ENCODE data around the gene IQUB.
"Not testable (repeated sequence)": the region's sequence is repeated elsewhere in the genome, so short reads cannot be mapped to it uniquely, and the experiment has no call there.

IQUB gene

DNA sequence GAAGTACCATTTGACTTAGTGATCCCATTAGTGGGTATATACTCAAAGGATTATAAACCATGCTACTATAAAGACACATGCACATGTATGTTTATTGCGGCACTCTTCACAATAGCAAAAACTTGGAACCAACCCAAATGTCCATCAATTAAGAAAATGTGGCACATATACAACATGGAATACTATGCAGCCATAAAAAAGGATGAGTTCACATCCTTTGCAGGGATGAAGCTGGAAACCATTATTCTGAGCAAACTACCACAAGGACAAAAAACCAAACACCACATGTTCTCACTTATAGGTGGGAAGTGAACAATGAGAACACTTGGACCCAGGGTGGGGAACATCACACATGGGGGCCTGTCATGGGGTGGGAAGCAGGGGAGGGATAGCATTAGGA lies 56.3 kb downstream of the IQUB start:
- not testable (repeated sequence) for ATAC-seq, H3K4me1 Mint-ChIP-seq, H3K27me3 Mint-ChIP-seq, DNase-seq, H3K9me3 Mint-ChIP-seq, H3K4me3 Mint-ChIP-seq, H3K27ac Mint-ChIP-seq

DNA sequence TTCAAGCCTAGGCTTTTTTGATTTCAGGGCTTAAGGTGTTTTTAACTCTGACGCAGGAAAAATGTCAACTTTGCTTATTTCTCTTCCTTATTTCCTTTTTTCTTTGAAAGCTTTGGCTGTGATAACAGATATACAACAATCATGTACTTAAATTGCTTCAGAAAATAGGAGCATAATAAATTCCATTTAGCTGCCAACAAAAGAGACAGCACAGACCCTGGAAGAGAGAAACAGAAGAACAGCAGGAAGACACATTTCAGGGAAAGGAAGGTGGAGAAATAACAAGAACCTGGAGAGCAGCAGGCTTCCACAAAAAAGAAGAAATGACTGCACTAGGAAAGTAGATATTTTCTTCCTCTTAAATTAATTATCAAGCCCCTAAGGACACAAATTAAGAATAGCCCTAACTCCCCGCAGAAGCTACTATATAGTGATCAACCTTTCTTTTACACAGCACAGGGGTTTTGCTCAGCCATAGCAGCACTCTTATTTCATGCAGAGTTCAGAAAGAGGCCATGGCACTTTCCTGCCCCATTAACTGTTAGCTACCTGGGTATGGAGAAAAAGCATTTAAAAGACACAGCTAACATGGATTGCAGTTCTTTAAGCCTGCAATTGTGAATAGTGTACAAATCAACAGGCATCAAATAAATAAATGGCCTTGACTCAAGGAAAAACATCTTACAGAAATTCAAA lies 61.5 kb downstream of the IQUB start:
- DNase-seq = no peak
- H3K4me3 Mint-ChIP-seq = no peak overlapping the region
- H3K9me3 Mint-ChIP-seq = no peaks in the 10 kb centered on the region
- ATAC-seq = no peak
- H3K27ac Mint-ChIP-seq = no peak overlapping the region
- H3K4me1 Mint-ChIP-seq = no peaks in the 10 kb centered on the region
- H3K27me3 Mint-ChIP-seq = no peaks in the 10 kb centered on the region

DNA sequence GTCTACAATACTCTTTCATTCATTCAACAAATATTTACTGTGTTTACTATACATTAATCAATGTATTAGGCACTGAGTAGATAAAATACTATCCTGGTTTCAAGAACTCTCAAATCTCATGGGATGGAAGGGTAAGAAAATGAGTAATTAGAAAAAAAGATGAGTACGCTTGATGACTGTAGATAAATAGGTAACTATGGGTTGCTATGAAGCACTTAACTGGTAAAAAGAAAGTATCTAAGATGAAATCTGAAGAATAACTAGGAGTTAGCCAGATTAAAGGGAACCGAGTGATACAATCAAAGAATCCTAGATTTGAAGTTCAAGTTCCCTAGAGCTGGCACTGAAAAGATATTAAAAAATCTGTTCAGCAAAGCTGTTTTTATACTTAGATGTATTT lies 62.1 kb downstream of the IQUB start:
- no peak for ATAC-seq
- Mint-ChIP-seq H3K9me3 (no peaks in the 10 kb centered on the region), H3K27ac (no peak overlapping the region), H3K27me3 (no peaks in the 10 kb centered on the region), H3K4me1 (no peaks in the 10 kb centered on the region), H3K4me3 (no peak overlapping the region)
- no peak for DNase-seq

DNA sequence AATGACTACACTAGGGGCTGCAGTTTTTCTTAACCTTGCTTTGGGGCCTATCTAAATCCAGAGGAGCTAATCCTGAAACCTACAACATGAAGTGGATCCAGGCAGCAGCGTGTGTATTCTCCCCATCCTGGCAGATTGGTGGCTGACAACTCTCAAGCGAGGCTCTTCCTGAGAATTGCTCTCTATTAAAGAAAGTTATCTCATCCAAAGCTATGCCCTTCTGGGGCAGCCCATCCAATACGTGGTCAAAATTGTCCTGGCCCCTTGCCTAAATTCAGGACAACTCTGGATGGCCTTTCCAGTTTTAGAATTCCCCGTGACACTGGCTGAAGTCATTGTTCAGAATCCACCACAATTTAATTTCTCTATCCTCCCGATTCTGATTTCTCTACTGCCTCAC lies 66.1 kb downstream of the IQUB start:
- H3K4me1 Mint-ChIP-seq = no peaks in the 10 kb centered on the region
- DNase-seq = no peak
- no peak overlapping the region for H3K27ac Mint-ChIP-seq
- H3K9me3 Mint-ChIP-seq = no peaks in the 10 kb centered on the region
- H3K4me3 Mint-ChIP-seq = no peak overlapping the region
- H3K27me3 Mint-ChIP-seq = no peaks in the 10 kb centered on the region
- no peak for ATAC-seq

DNA sequence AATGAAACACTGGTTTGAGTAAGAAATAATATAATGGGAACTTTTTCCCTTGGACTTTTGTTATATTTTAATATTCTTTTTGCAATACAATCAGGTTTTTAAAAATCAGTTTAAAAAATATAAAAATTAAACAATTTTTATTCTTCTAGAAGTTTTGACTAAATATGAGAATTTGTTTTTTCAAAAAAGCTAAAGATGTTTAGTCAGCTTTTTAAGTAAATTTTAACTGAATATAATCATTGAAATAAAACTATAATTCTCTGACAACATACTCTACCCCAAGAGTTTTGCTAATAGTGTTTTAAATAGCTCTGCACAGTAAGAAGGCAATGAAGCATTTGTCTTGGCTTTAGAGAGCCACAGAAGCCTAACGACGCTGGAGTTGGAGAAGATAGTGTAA lies 70.5 kb downstream of the IQUB start:
- Mint-ChIP-seq H3K27ac (no peak overlapping the region), H3K9me3 (no peaks in the 10 kb centered on the region), H3K27me3 (no peaks in the 10 kb centered on the region), H3K4me1 (no peaks in the 10 kb centered on the region), H3K4me3 (no peak overlapping the region)
- DNase-seq = no peak
- no peak for ATAC-seq

DNA sequence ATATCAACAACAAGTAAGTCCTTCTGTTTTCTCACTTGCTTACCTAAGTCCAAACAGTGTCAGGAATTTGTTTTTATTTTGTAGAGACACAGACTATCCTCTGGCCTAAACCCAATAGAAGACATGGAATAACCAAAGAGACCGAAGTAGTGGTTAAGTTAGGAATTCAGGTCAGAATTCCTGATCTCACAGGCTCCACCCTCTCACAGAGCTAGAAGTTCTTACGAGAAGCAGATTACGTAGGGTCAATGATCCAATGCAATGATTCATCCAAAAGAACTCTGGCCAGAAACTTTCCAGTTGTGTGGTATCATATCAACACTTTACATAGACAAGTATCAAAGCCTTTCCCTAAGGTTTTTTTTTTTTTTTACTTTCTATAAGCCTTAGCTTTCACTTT lies 73.8 kb downstream of the IQUB start:
- no peak overlapping the region for H3K4me3 Mint-ChIP-seq
- H3K27ac Mint-ChIP-seq = no peak overlapping the region
- H3K27me3 Mint-ChIP-seq = no peaks in the 10 kb centered on the region
- DNase-seq = no peak
- no peak for ATAC-seq
- no peaks in the 10 kb centered on the region for H3K9me3 Mint-ChIP-seq
- H3K4me1 Mint-ChIP-seq = no peaks in the 10 kb centered on the region

DNA sequence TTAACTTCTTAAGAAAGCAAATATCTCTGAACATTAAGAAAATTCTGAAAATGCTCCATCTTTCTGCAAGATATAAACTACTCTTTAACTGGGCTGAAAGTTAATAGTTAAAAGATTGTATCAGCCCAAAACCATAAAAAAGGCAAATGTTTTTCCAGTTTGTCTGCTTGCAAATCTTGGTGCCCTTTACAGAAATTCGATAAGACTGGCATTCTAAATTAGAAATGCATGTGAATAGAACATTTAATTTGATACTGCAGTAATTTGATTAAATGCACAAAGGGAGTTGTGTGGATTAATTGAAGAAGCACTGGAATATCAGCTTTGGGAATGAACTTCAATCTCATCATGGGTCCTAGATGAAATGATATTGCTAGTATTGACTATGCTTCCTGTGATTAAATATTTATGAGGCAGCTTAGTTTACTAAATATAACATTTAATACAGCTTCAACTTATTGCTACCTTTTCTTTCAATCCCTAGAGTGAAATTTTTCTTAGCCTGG lies 78.4 kb downstream of the IQUB start:
- H3K4me1 Mint-ChIP-seq = no peaks in the 10 kb centered on the region
- peaks cover 7 to 11% of the 10 kb centered on the region in 2 donors for H3K9me3 Mint-ChIP-seq
- ATAC-seq (no peak), DNase-seq (no peak)
- H3K4me3 Mint-ChIP-seq = no peak overlapping the region
- H3K27ac Mint-ChIP-seq = no peak overlapping the region
- H3K27me3 Mint-ChIP-seq = no peaks in the 10 kb centered on the region

DNA sequence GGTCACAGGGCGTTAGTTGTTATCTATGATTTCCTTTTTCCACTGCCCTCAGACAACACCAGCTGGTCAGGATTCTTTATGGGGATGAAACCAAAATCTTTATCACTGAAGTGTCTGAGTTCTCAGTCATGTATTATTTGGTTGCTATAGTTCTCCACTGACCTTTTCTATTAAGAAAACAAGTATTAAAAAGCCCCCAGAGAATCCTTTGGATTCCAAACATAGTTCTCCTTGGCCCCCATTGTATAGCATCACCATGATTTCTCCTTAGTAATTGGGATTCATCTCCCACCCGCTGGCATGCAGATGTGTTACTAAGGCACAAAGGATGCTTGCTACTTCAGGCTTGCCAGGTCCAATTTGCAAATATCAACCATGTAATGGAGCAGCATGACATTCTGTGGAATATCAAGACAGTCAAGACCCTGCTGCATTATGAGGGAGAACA lies 94.3 kb downstream of the IQUB start:
- Mint-ChIP-seq H3K27me3 (no peaks in the 10 kb centered on the region), H3K4me3 (no peak overlapping the region)
- DNase-seq = no peak

DNA sequence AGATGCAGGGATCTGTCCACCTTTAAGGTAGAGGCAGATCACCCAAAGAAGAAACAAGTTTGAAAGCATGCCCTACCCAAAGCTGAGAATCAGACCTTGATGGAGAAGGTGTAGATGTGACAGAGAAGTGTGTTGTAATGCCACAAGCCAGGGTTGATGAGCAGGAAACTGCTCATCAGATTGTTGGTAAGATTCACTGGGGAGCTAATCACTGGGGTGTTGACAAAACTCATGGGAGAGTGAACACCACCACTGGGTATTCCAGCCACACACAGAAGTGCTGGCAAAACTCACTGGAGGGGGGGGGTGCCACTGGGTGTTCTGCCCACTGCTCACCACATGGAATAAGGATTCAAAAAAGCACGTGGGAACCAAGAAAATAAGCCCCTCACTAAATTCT lies 95.2 kb downstream of the IQUB start:
- DNase-seq = no peak
- Mint-ChIP-seq H3K27ac (no peak overlapping the region), H3K4me1 (no peaks in the 10 kb centered on the region), H3K9me3 (peaks cover 0 to 7% of the 10 kb centered on the region in 2 donors), H3K4me3 (no peak overlapping the region), H3K27me3 (no peaks in the 10 kb centered on the region)
- no peak for ATAC-seq

More for the DNA sequence above, 94.3 kb downstream of the IQUB start:
- peaks cover 0 to 14% of the 10 kb centered on the region in 2 donors for H3K9me3 Mint-ChIP-seq
- ATAC-seq = no peak
- no peaks in the 10 kb centered on the region for H3K4me1 Mint-ChIP-seq
- H3K27ac Mint-ChIP-seq = no peak overlapping the region

DNA sequence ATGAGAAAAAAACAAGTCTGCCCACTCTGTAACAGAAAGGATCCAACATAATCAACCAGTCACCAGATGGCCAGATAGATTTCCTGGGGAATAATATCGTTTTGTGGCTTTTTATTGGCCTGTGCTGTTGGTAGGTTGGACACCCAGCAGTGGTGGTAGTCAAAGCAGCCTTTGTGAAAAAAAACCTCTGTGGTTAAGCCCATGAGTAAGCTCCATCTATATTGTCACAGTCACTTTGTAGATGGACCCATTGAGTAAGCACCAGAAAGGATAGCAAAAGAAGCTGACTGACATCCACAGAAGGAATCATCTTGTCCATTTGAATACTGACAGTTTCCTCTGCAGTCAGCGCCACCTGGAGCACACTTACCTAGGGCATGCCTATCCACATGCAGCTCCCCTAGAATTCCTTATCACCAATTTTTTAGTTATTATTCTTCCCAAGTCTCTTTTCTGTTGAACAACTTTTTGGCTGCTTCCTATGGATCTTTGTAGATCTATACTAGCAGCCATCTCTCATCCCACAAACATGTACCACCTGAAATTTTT lies 96.9 kb downstream of the IQUB start:
- no peaks in the 10 kb centered on the region for H3K9me3 Mint-ChIP-seq
- H3K4me1 Mint-ChIP-seq = no peaks in the 10 kb centered on the region
- H3K27ac Mint-ChIP-seq = no peak overlapping the region
- ATAC-seq = no peak
- H3K27me3 Mint-ChIP-seq = no peaks in the 10 kb centered on the region
- H3K4me3 Mint-ChIP-seq = no peak overlapping the region
- DNase-seq = no peak

DNA sequence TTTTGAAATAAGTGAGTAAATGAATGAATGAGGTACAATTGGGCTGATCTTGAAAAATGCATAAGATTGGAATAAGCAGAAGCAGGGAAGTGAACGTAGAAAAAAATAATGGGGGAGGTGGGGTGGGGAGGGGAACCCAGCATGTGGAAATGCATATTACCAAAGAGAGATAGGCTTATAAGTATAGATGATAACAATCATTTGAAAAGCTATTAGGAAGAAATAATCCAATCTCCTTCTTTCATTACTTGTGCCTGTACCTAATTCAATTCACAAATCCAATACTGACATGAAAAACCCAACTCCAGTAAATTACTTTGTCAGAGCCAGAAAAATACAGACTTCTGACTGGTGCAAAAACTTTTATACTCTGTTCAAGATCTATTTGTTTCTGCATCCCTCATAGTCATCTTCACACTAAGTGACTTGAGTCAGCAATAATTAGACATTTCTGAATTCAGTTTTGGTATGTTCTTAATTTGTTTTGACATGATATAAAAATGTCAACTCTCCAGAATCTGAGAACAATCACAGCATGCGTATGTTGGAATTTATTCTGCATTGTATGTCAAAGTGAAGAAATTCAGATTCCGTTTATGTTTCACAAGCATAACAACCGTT lies 99.2 kb downstream of the IQUB start:
- DNase-seq (no peak), ATAC-seq (no peak)
- H3K9me3 Mint-ChIP-seq = no peaks in the 10 kb centered on the region
- H3K27ac Mint-ChIP-seq = no peak overlapping the region
- H3K4me1 Mint-ChIP-seq = no peaks in the 10 kb centered on the region
- no peak overlapping the region for H3K4me3 Mint-ChIP-seq
- no peaks in the 10 kb centered on the region for H3K27me3 Mint-ChIP-seq

DNA sequence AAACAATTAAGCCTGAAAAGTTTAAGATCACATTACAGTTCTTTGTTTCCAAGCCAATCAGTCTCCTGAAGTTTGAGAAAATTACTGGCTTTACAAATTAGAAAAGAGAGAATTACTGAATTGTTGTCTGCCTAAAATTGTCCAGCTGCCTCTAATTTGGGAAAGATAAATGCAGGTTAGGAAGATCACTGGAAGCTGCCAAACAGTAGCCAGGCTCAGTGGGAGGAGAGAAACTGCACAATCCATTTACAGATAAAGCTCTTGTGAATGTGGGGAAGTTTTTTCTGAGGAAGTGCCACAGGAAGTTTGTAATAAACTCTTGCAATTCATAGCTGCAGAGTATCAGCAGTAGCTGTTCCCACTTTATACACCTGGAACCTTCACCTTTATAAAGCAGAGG lies 100.7 kb downstream of the IQUB start:
- DNase-seq (no peak), ATAC-seq (no peak)
- Mint-ChIP-seq H3K4me3 (no peak overlapping the region), H3K4me1 (no peaks in the 10 kb centered on the region), H3K27ac (no peak overlapping the region), H3K27me3 (no peaks in the 10 kb centered on the region), H3K9me3 (no peaks in the 10 kb centered on the region)

DNA sequence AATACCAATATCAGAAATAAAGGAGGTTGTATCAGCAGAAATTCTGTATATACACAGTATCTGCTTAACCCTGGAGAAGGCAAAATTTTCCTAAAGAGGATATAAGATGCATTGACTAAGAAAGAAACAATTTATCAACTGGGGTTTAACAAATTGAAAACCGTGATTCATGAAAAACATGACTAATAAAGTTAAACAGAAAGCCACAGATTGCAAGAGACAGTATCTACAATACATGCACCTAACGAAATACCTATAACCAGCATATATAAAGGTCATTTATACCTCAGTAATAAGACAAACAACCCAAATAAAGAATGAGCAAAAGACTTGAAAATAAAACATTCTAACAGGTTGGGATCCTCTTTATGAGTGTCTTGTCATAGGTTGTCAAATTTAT lies 101.8 kb downstream of the IQUB start:
- no peak overlapping the region for H3K27ac Mint-ChIP-seq
- H3K27me3 Mint-ChIP-seq = no peaks in the 10 kb centered on the region
- H3K4me1 Mint-ChIP-seq = no peaks in the 10 kb centered on the region
- no peaks in the 10 kb centered on the region for H3K9me3 Mint-ChIP-seq
- no peak overlapping the region for H3K4me3 Mint-ChIP-seq
- DNase-seq (no peak), ATAC-seq (no peak)

DNA sequence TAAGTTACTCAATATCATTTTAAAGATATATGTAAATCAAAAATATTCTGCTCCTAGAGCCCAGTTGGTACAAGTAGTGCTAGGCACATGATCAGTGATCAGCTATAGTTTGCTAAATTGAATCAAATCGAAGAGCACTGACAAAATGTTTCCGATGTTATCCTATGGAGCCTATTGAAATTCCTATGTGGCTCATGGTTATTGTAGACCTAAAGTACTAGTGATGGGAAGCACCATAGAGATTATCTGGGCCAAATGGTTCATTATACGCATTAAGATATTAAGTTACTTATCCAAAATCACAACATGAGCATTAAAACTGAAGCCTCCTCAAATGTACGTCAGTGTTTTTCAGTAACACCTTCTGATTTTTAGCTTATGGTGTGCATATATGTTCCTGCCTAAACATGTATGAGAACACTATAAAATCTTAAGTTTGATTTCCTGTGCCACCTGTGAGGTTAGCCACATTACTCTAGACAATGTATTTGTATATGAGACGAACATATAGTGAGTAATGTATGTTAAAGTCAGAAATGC lies 103.2 kb downstream of the IQUB start:
- Mint-ChIP-seq H3K27me3 (no peaks in the 10 kb centered on the region), H3K4me1 (no peaks in the 10 kb centered on the region), H3K27ac (no peak overlapping the region), H3K9me3 (no peaks in the 10 kb centered on the region), H3K4me3 (no peak overlapping the region)
- DNase-seq (no peak), ATAC-seq (no peak)

DNA sequence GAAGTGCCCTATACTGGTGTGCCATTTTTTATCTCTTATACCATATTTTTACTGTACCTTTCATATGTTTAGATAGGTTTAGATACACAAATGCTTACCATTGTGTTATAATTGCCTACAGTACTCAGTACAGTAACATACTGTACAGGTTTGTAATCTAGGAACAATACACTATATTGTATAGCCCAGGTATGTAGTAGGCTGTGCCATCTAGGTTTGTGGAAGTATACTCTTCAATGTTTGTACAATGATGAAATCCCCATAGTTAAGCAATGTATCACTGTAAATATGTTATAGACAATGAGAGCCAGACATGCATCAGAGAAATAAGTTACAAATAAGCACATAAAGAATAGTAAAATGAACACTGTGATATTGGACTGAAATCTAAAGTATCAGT lies 109.1 kb downstream of the IQUB start:
- no peak overlapping the region for H3K27ac Mint-ChIP-seq
- no peaks in the 10 kb centered on the region for H3K27me3 Mint-ChIP-seq
- ATAC-seq (no peak), DNase-seq (no peak)
- no peaks in the 10 kb centered on the region for H3K4me1 Mint-ChIP-seq
- peaks cover 0 to 10% of the 10 kb centered on the region in 2 donors for H3K9me3 Mint-ChIP-seq
- H3K4me3 Mint-ChIP-seq = no peak overlapping the region

DNA sequence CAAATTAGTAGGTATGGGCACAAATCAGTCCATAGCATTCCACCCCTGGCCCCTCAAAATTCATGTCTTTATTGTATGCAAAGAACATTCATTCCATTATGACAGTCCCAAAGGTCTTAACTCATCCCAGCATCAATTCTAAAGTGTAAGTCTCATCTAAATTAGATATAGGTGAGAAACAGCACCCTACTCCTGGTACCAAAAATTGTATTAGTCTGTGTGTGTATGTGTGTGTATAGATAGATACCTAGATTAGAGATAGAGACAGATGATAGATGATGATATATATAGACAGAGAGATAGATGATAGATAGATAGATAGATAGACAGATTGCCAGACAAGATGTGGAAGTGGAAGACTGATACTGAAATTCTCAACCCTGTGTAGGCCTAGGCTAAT lies 109.9 kb downstream of the IQUB start:
- no peaks in the 10 kb centered on the region for H3K4me1 Mint-ChIP-seq
- no peak for DNase-seq
- peaks cover 0 to 10% of the 10 kb centered on the region in 2 donors for H3K9me3 Mint-ChIP-seq
- H3K27me3 Mint-ChIP-seq = no peaks in the 10 kb centered on the region
- no peak overlapping the region for H3K27ac Mint-ChIP-seq
- ATAC-seq = no peak
- no peak overlapping the region for H3K4me3 Mint-ChIP-seq
